WTC11 (cell line): ENCODE results near the gene GRAMD2A. TPM values are rescaled to one million over a fixed set of nuclear protein-coding genes. Genes with fewer than 3 reads are reported as not detected.
A peak's percentile ranks its signal among the peaks of the same experiment; 100 is the strongest.

Experiments
- ATAC-seq: fragments of 200-7000 bp; cut with Tn5 transposase; 2 replicates; pipeline ENCODE4 v1.10.0; 2021; ENCODE audit warnings: mild to moderate bottlenecking, moderate library complexity
- CTCF ChIA-PET: fragments of 300-600 bp; sonication (Branson Sonifier 250); formaldehyde crosslinking; loops from one replicate; lab custom pipeline; 2021; ENCODE audit warnings: antibody characterized with exemption; lab: Charles Lee
- POLR2A ChIA-PET: fragments of 350-600 bp; sonication (Branson Sonifier 250); formaldehyde crosslinking; loops from one replicate; lab custom pipeline; 2021; ENCODE audit warnings: antibody characterized with exemption; lab: Charles Lee
- DNase-seq: peaks from one replicate; pipeline ENCODE4 v3.0.0; 2021; ENCODE audit warnings: low spot score
- H3K27ac Mint-ChIP-seq: 2 replicates; pipeline ENCODE4 v1.8.0; 2021; ENCODE audit warnings: mixed read lengths
- H3K27me3 Mint-ChIP-seq: 2 replicates; pipeline ENCODE4 v1.8.0; 2021; ENCODE audit warnings: low read depth, mild to moderate bottlenecking, moderate library complexity, mixed read lengths
- H3K36me3 Mint-ChIP-seq: 2 replicates; pipeline ENCODE4 v1.8.0; 2021; ENCODE audit warnings: mixed read lengths
- H3K4me1 Mint-ChIP-seq: 2 replicates; pipeline ENCODE4 v1.8.0; 2022; ENCODE audit warnings: mixed read lengths
- H3K4me3 Mint-ChIP-seq: 2 replicates; pipeline ENCODE4 v1.8.0; 2021; ENCODE audit warnings: mild to moderate bottlenecking, moderate library complexity, mixed read lengths
- H3K9me3 Mint-ChIP-seq: 2 replicates; pipeline ENCODE4 v1.8.0; 2021; ENCODE audit warnings: mixed read lengths
- AR ChIP-seq: fragments of 250-450 bp; sonication (Bioruptor Pico); IDR thresholded peaks from 2 replicates; pipeline ENCODE4 v1.9.0; 2021; ENCODE audit warnings: mild to moderate bottlenecking
- ATF3 ChIP-seq: sonication (generic); formaldehyde crosslinking; conservative IDR thresholded peaks from 2 replicates; pipeline ENCODE4 v1.8.1; 2022; ENCODE audit warnings: mild to moderate bottlenecking, missing genetic modification reagents
- CTCF ChIP-seq: fragments of 200-600 bp; IDR thresholded peaks from 2 replicates; pipeline ENCODE4 v1.8.0; 2022; ENCODE audit warnings: antibody characterized with exemption
- E2F4 ChIP-seq: sonication (generic); formaldehyde crosslinking; IDR thresholded peaks from 2 replicates; pipeline ENCODE4 v1.8.1; 2022; ENCODE audit warnings: low read depth, mild to moderate bottlenecking, moderate library complexity, missing genetic modification reagents, borderline replicate concordance
- ETV6 ChIP-seq: sonication (generic); formaldehyde crosslinking; IDR thresholded peaks from 2 replicates; pipeline ENCODE4 v1.8.1; 2022; ENCODE audit warnings: mild to moderate bottlenecking, missing genetic modification reagents
- FOXP4 ChIP-seq: sonication (generic); formaldehyde crosslinking; IDR thresholded peaks from 2 replicates; pipeline ENCODE4 v1.8.0; 2022; ENCODE audit warnings: mild to moderate bottlenecking, missing genetic modification reagents
- GABPB1 ChIP-seq: sonication (generic); formaldehyde crosslinking; IDR thresholded peaks from 2 replicates; pipeline ENCODE4 v1.8.1; 2023; ENCODE audit warnings: mild to moderate bottlenecking, missing genetic modification reagents
- GRHL2 ChIP-seq: fragments of 250-450 bp; sonication (Bioruptor Pico); IDR thresholded peaks from 2 replicates; pipeline ENCODE4 v1.8.0; 2022; ENCODE audit warnings: mild to moderate bottlenecking, moderate library complexity; ENCODE audit not compliant: insufficient replicate concordance, severe bottlenecking
- NFYB ChIP-seq: sonication (generic); formaldehyde crosslinking; conservative IDR thresholded peaks from 2 replicates; pipeline ENCODE4 v1.8.0; 2022; ENCODE audit warnings: low read depth, missing genetic modification reagents
- USF2 ChIP-seq: sonication (generic); formaldehyde crosslinking; IDR thresholded peaks from 2 replicates; pipeline ENCODE4 v1.8.1; 2023; ENCODE audit warnings: mild to moderate bottlenecking, missing genetic modification reagents, moderate library complexity
- ZNF121 ChIP-seq: sonication (generic); formaldehyde crosslinking; IDR thresholded peaks from 2 replicates; pipeline ENCODE4 v1.8.0; 2023; ENCODE audit warnings: missing genetic modification reagents
- ZNF219 ChIP-seq: sonication (generic); formaldehyde crosslinking; IDR thresholded peaks from 2 replicates; pipeline ENCODE4 v1.8.0; 2023; ENCODE audit warnings: missing genetic modification reagents, mild to moderate bottlenecking, borderline replicate concordance
- total RNA-seq: library from RNA; stranded (reverse); gene quantifications from 3 replicates; pipeline ENCODE4 v1.2.3, GENCODE V29; 2021

Gene GRAMD2A
- total RNA-seq, 1 experiment from 2014 or later: 1.9 TPM

GRCh38 chr15:72200395-72201237 lies 3.0 kb upstream of the GRAMD2A start:
- peaks cover 21% of the 10 kb centered on the region for H3K27me3 Mint-ChIP-seq
- H3K27ac Mint-ChIP-seq: no peak overlapping the region; the same call in 1 of the 2 replicates
- DNase-seq: no peak
- H3K4me3 Mint-ChIP-seq: no peak overlapping the region
- TF ChIP-seq AR (no peak), ATF3 (CRISPR knock-in tag) (no peak), ZNF219 (CRISPR knock-in tag) (no peak), GABPB1 (CRISPR knock-in tag) (no peak)
- POLR2A ChIA-PET: interaction anchor here (1.5 kb wide), 1 partner anchor 26 kb away, joined by 4 read pairs; no protein-coding TSS in a partner anchor
- H3K4me1 Mint-ChIP-seq: peaks cover 18% of the 10 kb centered on the region
- ATAC-seq: no peak
- H3K9me3 Mint-ChIP-seq: no peaks in the 10 kb centered on the region
- H3K36me3 Mint-ChIP-seq: peaks cover 71% of the 10 kb centered on the region
- CTCF ChIA-PET: interaction anchor here (0.5 to 1.9 kb wide), 10 partner anchors 10 to 112 kb away, joined by 3 to 9 read pairs (median 4); no protein-coding TSS in a partner anchor

GRCh38 chr15:72199721-72200212 lies 2.2 kb upstream of the GRAMD2A start:
- ChIA-PET POLR2A (interaction anchor here (0.7 to 1.5 kb wide), 2 partner anchors 27 to 30 kb away, joined by 3 to 4 read pairs; no protein-coding TSS in a partner anchor), CTCF (interaction anchor here (0.6 to 2.7 kb wide), 13 partner anchors 11 to 113 kb away, joined by 3 to 9 read pairs (median 5); no protein-coding TSS in a partner anchor)
- peaks cover 26% of the 10 kb centered on the region for H3K4me1 Mint-ChIP-seq
- H3K4me3 Mint-ChIP-seq: no peak overlapping the region
- TF ChIP-seq ATF3 (CRISPR knock-in tag) (no peak), FOXP4 (CRISPR knock-in tag) (no peak), NFYB (CRISPR knock-in tag) (no peak), GRHL2 (CRISPR knock-in tag) (no peak), ZNF121 (peak; percentile 97), CTCF (peak; percentile 68), ZNF219 (CRISPR knock-in tag) (no peak), E2F4 (no peak), ETV6 (CRISPR knock-in tag) (no peak), USF2 (CRISPR knock-in tag) (no peak)
- H3K27me3 Mint-ChIP-seq: peaks cover 29% of the 10 kb centered on the region
- peaks cover 62% of the 10 kb centered on the region for H3K36me3 Mint-ChIP-seq
- H3K27ac Mint-ChIP-seq: no peak overlapping the region
- DNase-seq: peak; percentile 76
- peak; percentile 29 for ATAC-seq
- H3K9me3 Mint-ChIP-seq: no peaks in the 10 kb centered on the region
